A549 (cell line): ENCODE data around the gene OR10X1. TPM values are rescaled to one million over a fixed set of nuclear protein-coding genes. Genes with fewer than 3 reads are reported as not detected.

ENCODE experiments used
- ATAC-seq, 2 experiments: fragments of 200-7000 bp in 1 of 2; fragments of >200 bp in 1 of 2; cut with Nextera tagmentation in 1 of 2; cut with Tn5 transposase in 1 of 2; 3 replicates each; pipeline versions ENCODE4 v1.8.0 to v1.9.1; 2018 to 2020; ENCODE audit warnings: mild to moderate bottlenecking in 1 of 2, moderate library complexity in 1 of 2
- CTCF ChIA-PET: fragments of 300-600 bp; sonication (Branson Sonifier 250); formaldehyde crosslinking; extraction: SDS; loops from one replicate; lab custom pipeline; 2021; ENCODE audit warnings: antibody characterized with exemption, inconsistent platforms; lab: Yijun Ruan, JAX
- POLR2A ChIA-PET: fragments of 350-600 bp; formaldehyde crosslinking; extraction: SDS; loops from one replicate; lab custom pipeline; 2021; ENCODE audit warnings: antibody characterized with exemption, inconsistent platforms; lab: Yijun Ruan, JAX
- DNase-seq, 2 experiments: peaks; one replicate each; pipeline versions ENCODE4 v3.0.0 to v3.0.0-alpha.2; 2011 to 2016; ENCODE audit warnings: low read depth in 1 of 2, low spot score in 1 of 2
- FAIRE-seq: peaks from 2 replicates; lab custom pipeline; 2011; peaks lifted over from hg19 to GRCh38; lab: Jason Lieb, UNC
- H3K27ac ChIP-seq, 2 experiments: fragments of >200 bp; sonication (Bioruptor Twin); formaldehyde crosslinking; 3 replicates each; pipeline ENCODE4 v1.5.1; 2016 to 2017
- H3K4me1 ChIP-seq: fragments of >200 bp; sonication (Bioruptor Twin); formaldehyde crosslinking; 3 replicates; pipeline ENCODE4 v1.6.1; 2016
- H3K4me2 ChIP-seq: fragments of >200 bp; sonication (Bioruptor Twin); formaldehyde crosslinking; 3 replicates; pipeline ENCODE4 v1.6.1; 2016
- H3K4me3 ChIP-seq: fragments of >200 bp; sonication (Bioruptor Twin); formaldehyde crosslinking; 3 replicates; pipeline ENCODE4 v1.5.1; 2016
- H3K9me3 ChIP-seq: fragments of >200 bp; sonication (Bioruptor Twin); formaldehyde crosslinking; 3 replicates; pipeline ENCODE4 v1.6.1; 2016
- CBX2 ChIP-seq: fragments of 200-600 bp; sonication (generic); IDR thresholded peaks from 2 replicates; pipeline ENCODE4 v1.6.1; 2016; ENCODE audit warnings: low read depth, mild to moderate bottlenecking, borderline replicate concordance
- CBX8 ChIP-seq: fragments of 200-600 bp; sonication (generic); IDR thresholded peaks from 2 replicates; pipeline ENCODE4 v1.6.1; 2016
- CHD2 ChIP-seq: fragments of 150-350 bp; IDR thresholded peaks from 2 replicates; pipeline ENCODE4 v1.6.1; 2014; ENCODE audit warnings: low read length; ENCODE audit not compliant: partially characterized antibody
- EHMT2 ChIP-seq: fragments of 200-600 bp; sonication (generic); IDR thresholded peaks from 2 replicates; pipeline ENCODE4 v1.6.1; 2016; ENCODE audit warnings: antibody characterized with exemption, low read depth, mild to moderate bottlenecking, moderate library complexity
- EP300 ChIP-seq, 2 experiments: fragments of >200 bp; sonication (Bioruptor Twin); formaldehyde crosslinking; IDR thresholded peaks; 2 replicates in 1 of 2; 3 replicates in 1 of 2; pipeline ENCODE4 v1.6.1; 2016 to 2017
- FOSB ChIP-seq: fragments of 250-450 bp; sonication (Bioruptor Pico); IDR thresholded peaks from 2 replicates; pipeline ENCODE4 v1.5.0; 2020; ENCODE audit warnings: mild to moderate bottlenecking, moderate library complexity
- FOXS1 ChIP-seq: fragments of 250-450 bp; sonication (Bioruptor Pico); IDR thresholded peaks from 2 replicates; pipeline ENCODE4 v1.5.0; 2020; ENCODE audit warnings: mild to moderate bottlenecking, moderate library complexity
- GATA3 ChIP-seq: IDR thresholded peaks from 2 replicates; pipeline ENCODE4 v1.6.1; 2012; ENCODE audit warnings: borderline replicate concordance
- HMGXB4 ChIP-seq: fragments of 250-450 bp; sonication (Bioruptor Pico); IDR thresholded peaks from 2 replicates; pipeline ENCODE4 v1.5.0; 2021; ENCODE audit warnings: mild to moderate bottlenecking, moderate library complexity, borderline replicate concordance
- HOXA7 ChIP-seq: fragments of 250-450 bp; sonication (Bioruptor Pico); IDR thresholded peaks from 2 replicates; pipeline ENCODE4 v1.5.0; 2020; ENCODE audit warnings: mild to moderate bottlenecking, moderate library complexity
- HOXB5 ChIP-seq: fragments of 250-450 bp; sonication (Bioruptor Pico); IDR thresholded peaks from 2 replicates; pipeline ENCODE4 v1.5.0; 2020; ENCODE audit warnings: mild to moderate bottlenecking, moderate library complexity
- JUN ChIP-seq, 2 experiments: fragments of >200 bp; sonication (Bioruptor Twin); formaldehyde crosslinking; IDR thresholded peaks; 2 replicates in 1 of 2; 3 replicates in 1 of 2; pipeline ENCODE4 v1.6.1; 2016 to 2017
- KDM1A ChIP-seq: fragments of 200-600 bp; sonication (generic); IDR thresholded peaks from 2 replicates; pipeline ENCODE4 v1.6.1; 2016; ENCODE audit warnings: low read depth, mild to moderate bottlenecking
- MYC ChIP-seq: IDR thresholded peaks from 2 replicates; pipeline ENCODE4 v1.6.1; 2012; ENCODE audit warnings: mild to moderate bottlenecking, inconsistent platforms, low read length, improper control_type of control experiment, borderline replicate concordance
- PBX3 ChIP-seq: IDR thresholded peaks from 2 replicates; pipeline ENCODE4 v1.6.1; 2012
- PHF8 ChIP-seq: fragments of 200-600 bp; sonication (generic); IDR thresholded peaks from 2 replicates; pipeline ENCODE4 v1.6.1; 2016; ENCODE audit warnings: low read depth, mild to moderate bottlenecking, antibody characterized with exemption, moderate library complexity, borderline replicate concordance
- RAD21 ChIP-seq, 2 experiments: fragments of >200 bp in 1 of 2; sonication (Bioruptor Twin) in 1 of 2; formaldehyde crosslinking in 1 of 2; IDR thresholded peaks in 1 of 2; conservative IDR thresholded peaks in 1 of 2; 2 replicates in 1 of 2; 3 replicates in 1 of 2; pipeline ENCODE4 v1.6.1; 2012 to 2018; ENCODE audit warnings: inconsistent platforms in 1 of 2
- RCOR1 ChIP-seq: fragments of 150-350 bp; IDR thresholded peaks from 2 replicates; pipeline ENCODE4 v1.6.1; 2014; ENCODE audit warnings: antibody characterized with exemption, low read length, low read depth
- REST ChIP-seq: fragments of 200-600 bp; sonication (generic); IDR thresholded peaks from 2 replicates; pipeline ENCODE4 v1.6.1; 2016; ENCODE audit warnings: antibody characterized with exemption, mild to moderate bottlenecking, moderate library complexity
- RNF2 ChIP-seq: fragments of 200-600 bp; sonication (generic); IDR thresholded peaks from 2 replicates; pipeline ENCODE4 v1.6.1; 2016; ENCODE audit warnings: low read depth, mild to moderate bottlenecking, antibody characterized with exemption, moderate library complexity, borderline replicate concordance
- SMC3 ChIP-seq: fragments of >200 bp; sonication (Bioruptor Twin); formaldehyde crosslinking; IDR thresholded peaks from 3 replicates; pipeline ENCODE4 v1.6.1; 2018; ENCODE audit warnings: inconsistent platforms
- USF2 ChIP-seq: fragments of 450-650 bp; IDR thresholded peaks from 2 replicates; pipeline ENCODE4 v1.6.1; 2014; ENCODE audit warnings: antibody characterized with exemption
- ZFP36 ChIP-seq: fragments of 450-650 bp; IDR thresholded peaks from 2 replicates; pipeline ENCODE4 v1.6.1; 2014; ENCODE audit warnings: borderline replicate concordance; ENCODE audit not compliant: partially characterized antibody
- WGBS: methylation state at CpG from one replicate; pipeline ENCODE4 v1.1.6; 2017; ENCODE audit errors: missing lambda C conversion rate; 5-methylcytosine and 5-hydroxymethylcytosine counted together
- polyA plus RNA-seq, 4 experiments: library from polyadenylated mRNA; depleted of rRNA in 3 of 4; stranded (reverse); fragments of >200 nt; fragmentation: RNase III in 1 of 4; extraction: RNeasy Plus Mini Kit Qiagen cat#74134 plus additional on column Dnase treatment in 1 of 4; gene quantifications; 2 replicates in 3 of 4; 3 replicates in 1 of 4; pipeline ENCODE4 v1.2.3, GENCODE V29; 2011 to 2017
- TF ChIP-seq, protein P1 (sequence below): IDR thresholded peaks from 2 replicates; pipeline ENCODE4 v1.6.1; 2012
- TF ChIP-seq, protein P2 (sequence below): fragments of >200 bp; sonication (Bioruptor Twin); formaldehyde crosslinking; IDR thresholded peaks from 2 replicates; pipeline ENCODE4 v1.6.1; 2016

The OR10X1 gene
- polyA plus RNA-seq, 2 of the 4 experiments (the other 2 are of a cell fraction): not detected

- 15% methylated on average over 2 of the region's 2 CpGs for WGBS
- TF ChIP-seq PHF8: no peak
- TF ChIP-seq HMGXB4 (CRISPR knock-in tag): no peak
- TF ChIP-seq JUN (IDR thresholded peaks at IDR 0.05): no peak
- TF ChIP-seq PBX3: no peak
- no peak for TF ChIP-seq CHD2
- no peak for TF ChIP-seq FOSB (CRISPR knock-in tag)
- TF ChIP-seq CBX8: no peak
- no peak for TF ChIP-seq ZFP36
- TF ChIP-seq, all 56 proteins: peak for 0
- Histone ChIP-seq H3K4me2 (no peak overlapping the region), H3K4me3 (no peak overlapping the region), H3K9me3 (no peaks in the 10 kb centered on the region), H3K4me1 (no peaks in the 10 kb centered on the region), H3K27ac (no peak overlapping the region)
- ATAC-seq (no peak), DNase-seq (no peak), FAIRE-seq (no peak)
- ChIA-PET POLR2A (no interaction called here), CTCF (no interaction called here)
These were observed 32.2 kb downstream of the OR10X1 start for GRCh38 chr1:158547533-158547932.

GRCh38 chr1:158537609-158538008, 42.1 kb downstream of the OR10X1 start:
- 84% methylated on average over 2 of the region's 2 CpGs for WGBS
- FAIRE-seq: no peak
- TF ChIP-seq RNF2 (no peak), SMC3 (no peak), KDM1A (no peak), EHMT2 (no peak), CBX2 (no peak), HOXB5 (CRISPR knock-in tag) (no peak), MYC (no peak), EP300 (IDR thresholded peaks at IDR 0.05) (no peak), FOXS1 (CRISPR knock-in tag) (no peak), CBX8 (no peak), USF2 (no peak), PBX3 (no peak), RCOR1 (no peak), HOXA7 (CRISPR knock-in tag) (no peak), RAD21 (conservative IDR thresholded peaks at IDR 0.05 in 1 of 2, IDR thresholded peaks at IDR 0.05 in 1 of 2) (no peak), GATA3 (no peak), REST (no peak)
- TF ChIP-seq, protein P1, sequence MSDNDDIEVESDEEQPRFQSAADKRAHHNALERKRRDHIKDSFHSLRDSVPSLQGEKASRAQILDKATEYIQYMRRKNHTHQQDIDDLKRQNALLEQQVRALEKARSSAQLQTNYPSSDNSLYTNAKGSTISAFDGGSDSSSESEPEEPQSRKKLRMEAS: no peak
- TF ChIP-seq, protein P2, sequence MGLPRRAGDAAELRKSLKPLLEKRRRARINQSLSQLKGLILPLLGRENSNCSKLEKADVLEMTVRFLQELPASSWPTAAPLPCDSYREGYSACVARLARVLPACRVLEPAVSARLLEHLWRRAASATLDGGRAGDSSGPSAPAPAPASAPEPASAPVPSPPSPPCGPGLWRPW: no peak

More at GRCh38 chr1:158537609-158538008, 42.1 kb downstream of the OR10X1 start:
- Histone ChIP-seq H3K4me3 (no peak overlapping the region), H3K27ac (no peak overlapping the region), H3K4me1 (no peaks in the 10 kb centered on the region), H3K4me2 (no peak overlapping the region), H3K9me3 (no peaks in the 10 kb centered on the region)
- ChIA-PET POLR2A (no interaction called here), CTCF (interaction anchor here (1.1 kb wide), 1 partner anchor 10 kb away, joined by 3 read pairs; no protein-coding TSS in a partner anchor)
- no peak for DNase-seq
- no peak for ATAC-seq
